Hepatocyte (in vitro differentiated cells): ENCODE data around the gene HPSE2.

Source experiments
- EZH2 ChIP-seq: fragments of 200-600 bp; sonication (generic); IDR thresholded peaks from 2 replicates; pipeline ENCODE4 v1.6.1; 2016; ENCODE audit warnings: antibody characterized with exemption, mild to moderate bottlenecking, borderline replicate concordance
- EZH2phosphoT487 ChIP-seq: fragments of 200-600 bp; sonication (generic); IDR thresholded peaks from one replicate; pipeline ENCODE4 v1.6.1; 2018; ENCODE audit warnings: antibody characterized with exemption, mild to moderate bottlenecking, low read depth, moderate library complexity; ENCODE audit not compliant: unreplicated experiment, severe bottlenecking
- TF ChIP-seq, protein P1 (sequence below): fragments of 200-600 bp; sonication (generic); IDR thresholded peaks from 2 replicates; pipeline ENCODE4 v1.5.1; 2016; ENCODE audit warnings: antibody characterized with exemption, mild to moderate bottlenecking; ENCODE audit not compliant: poor library complexity

DNA sequence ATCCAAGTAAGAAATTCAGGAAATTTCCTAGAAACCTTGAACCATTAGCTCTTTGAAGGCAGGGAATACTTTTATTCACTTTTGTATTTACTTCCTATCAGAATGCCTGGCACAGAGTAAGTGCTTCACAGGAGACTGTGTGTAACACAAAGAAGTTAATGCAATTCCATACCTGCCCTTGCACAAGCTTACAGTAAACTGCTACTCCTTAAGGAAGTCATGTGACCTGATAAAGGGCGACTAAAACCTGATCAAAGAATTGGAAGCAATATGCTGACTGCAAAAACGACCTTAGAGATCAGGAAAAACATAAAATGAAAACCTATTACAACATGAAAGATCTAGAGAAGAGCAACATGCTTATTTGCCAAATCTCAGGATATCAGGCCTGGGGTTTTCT lies 610.7 kb downstream of the HPSE2 start:
- TF ChIP-seq, protein P1, sequence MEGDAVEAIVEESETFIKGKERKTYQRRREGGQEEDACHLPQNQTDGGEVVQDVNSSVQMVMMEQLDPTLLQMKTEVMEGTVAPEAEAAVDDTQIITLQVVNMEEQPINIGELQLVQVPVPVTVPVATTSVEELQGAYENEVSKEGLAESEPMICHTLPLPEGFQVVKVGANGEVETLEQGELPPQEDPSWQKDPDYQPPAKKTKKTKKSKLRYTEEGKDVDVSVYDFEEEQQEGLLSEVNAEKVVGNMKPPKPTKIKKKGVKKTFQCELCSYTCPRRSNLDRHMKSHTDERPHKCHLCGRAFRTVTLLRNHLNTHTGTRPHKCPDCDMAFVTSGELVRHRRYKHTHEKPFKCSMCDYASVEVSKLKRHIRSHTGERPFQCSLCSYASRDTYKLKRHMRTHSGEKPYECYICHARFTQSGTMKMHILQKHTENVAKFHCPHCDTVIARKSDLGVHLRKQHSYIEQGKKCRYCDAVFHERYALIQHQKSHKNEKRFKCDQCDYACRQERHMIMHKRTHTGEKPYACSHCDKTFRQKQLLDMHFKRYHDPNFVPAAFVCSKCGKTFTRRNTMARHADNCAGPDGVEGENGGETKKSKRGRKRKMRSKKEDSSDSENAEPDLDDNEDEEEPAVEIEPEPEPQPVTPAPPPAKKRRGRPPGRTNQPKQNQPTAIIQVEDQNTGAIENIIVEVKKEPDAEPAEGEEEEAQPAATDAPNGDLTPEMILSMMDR, result no peak
- TF ChIP-seq EZH2phosphoT487 (no peak), EZH2 (no peak)
